8988T (cell line): ENCODE results near the gene SPATA18.
"Not testable (repeated sequence)": the region's sequence is repeated elsewhere in the genome, so short reads cannot be mapped to it uniquely, and the experiment has no call there.

Experiments used
- DNase-seq: peaks from one replicate; pipeline ENCODE4 v3.0.0; 2011

SPATA18 gene

GRCh38 chr4:52107745-52108144 is 56.6 kb downstream of the SPATA18 start:
- no peak for DNase-seq

- DNase-seq = no peak
Measured at GRCh38 chr4:52110171-52110570, 59.1 kb downstream of the SPATA18 start.

- DNase-seq = no peak
Measured at GRCh38 chr4:52111995-52112394, 60.9 kb downstream of the SPATA18 start.

- DNase-seq = no peak
Measured at GRCh38 chr4:52112411-52112810, 61.3 kb downstream of the SPATA18 start.

GRCh38 chr4:52116641-52117040 is 65.5 kb downstream of the SPATA18 start:
- DNase-seq = no peak

GRCh38 chr4:52126226-52126625 is 75.1 kb downstream of the SPATA18 start:
- DNase-seq = no peak

GRCh38 chr4:52126966-52127365 is 75.9 kb downstream of the SPATA18 start:
- no peak for DNase-seq

GRCh38 chr4:52135171-52135570 is 84.1 kb downstream of the SPATA18 start:
- DNase-seq = no peak

GRCh38 chr4:52137152-52137551 is 86.0 kb downstream of the SPATA18 start:
- DNase-seq = not testable (repeated sequence)

- DNase-seq = no peak
Measured at GRCh38 chr4:52142816-52143215, 91.7 kb downstream of the SPATA18 start.

GRCh38 chr4:52143815-52144214 is 92.7 kb downstream of the SPATA18 start:
- DNase-seq = no peak

- no peak for DNase-seq
Measured at GRCh38 chr4:52144372-52144771, 93.3 kb downstream of the SPATA18 start.
